ENCODE data around the gene ADARB1.

The ADARB1 gene

GRCh38 chr21:45177039-45177438 is 102.7 kb downstream of the ADARB1 start:
- DNase-seq, result no peak

GRCh38 chr21:45178070-45178608 is 103.8 kb downstream of the ADARB1 start:
- no peak for DNase-seq

GRCh38 chr21:45178971-45179370 is 104.6 kb downstream of the ADARB1 start:
- DNase-seq, result no peak

GRCh38 chr21:45179568-45180245 is 105.3 kb downstream of the ADARB1 start:
- no peak for DNase-seq

GRCh38 chr21:45180246-45180599 is 105.8 kb downstream of the ADARB1 start:
- no peak for DNase-seq

- DNase-seq, result no peak
Observed at GRCh38 chr21:45182958-45183357, 108.6 kb downstream of the ADARB1 start.

GRCh38 chr21:45183852-45184251 is 109.5 kb downstream of the ADARB1 start:
- no peak for DNase-seq

- no peak for DNase-seq
Observed at GRCh38 chr21:45184869-45185268, 110.5 kb downstream of the ADARB1 start.

- no peak for DNase-seq
Observed at GRCh38 chr21:45186709-45187108, 112.3 kb downstream of the ADARB1 start.

GRCh38 chr21:45187646-45188045 is 113.3 kb downstream of the ADARB1 start:
- DNase-seq, result no peak

GRCh38 chr21:45190013-45190412 is 115.6 kb downstream of the ADARB1 start:
- no peak for DNase-seq

GRCh38 chr21:45192332-45192731 is 118.0 kb downstream of the ADARB1 start:
- no peak for DNase-seq

GRCh38 chr21:45196620-45197019 is 122.2 kb downstream of the ADARB1 start:
- DNase-seq, result no peak

GRCh38 chr21:45199201-45199600 is 124.8 kb downstream of the ADARB1 start:
- no peak for DNase-seq

GRCh38 chr21:45200031-45200430 is 125.7 kb downstream of the ADARB1 start:
- no peak for DNase-seq

- DNase-seq, result no peak
Observed at GRCh38 chr21:45200581-45201296, 126.4 kb downstream of the ADARB1 start.

- no peak for DNase-seq
Observed at GRCh38 chr21:45202344-45202743, 128.0 kb downstream of the ADARB1 start.

GRCh38 chr21:45202889-45203288 is 128.5 kb downstream of the ADARB1 start:
- DNase-seq, result no peak

GRCh38 chr21:45203983-45204382 is 129.6 kb downstream of the ADARB1 start:
- DNase-seq, result no peak

GRCh38 chr21:45204395-45204794 is 130.0 kb downstream of the ADARB1 start:
- no peak for DNase-seq

GRCh38 chr21:45207839-45208626 is 133.7 kb downstream of the ADARB1 start:
- DNase-seq, result no peak

- no peak for DNase-seq
Observed at GRCh38 chr21:45208627-45208951, 134.2 kb downstream of the ADARB1 start.

- no peak for DNase-seq
Observed at GRCh38 chr21:45209046-45209445, 134.7 kb downstream of the ADARB1 start.
